Fibroblast of lung (primary cell): ENCODE data around the gene CNTN3.

Source experiments
- EZH2 ChIP-seq: IDR thresholded peaks from 2 replicates; pipeline ENCODE4 v1.5.1; 2012; ENCODE audit warnings: low read length, control low read depth, mild to moderate bottlenecking; ENCODE audit errors: missing control alignments
- TF ChIP-seq, protein P1 (sequence below), 2 donors: IDR thresholded peaks in 1 of 2; conservative IDR thresholded peaks in 1 of 2; 1 replicate in 1 of 2; 2 replicates in 1 of 2; pipeline ENCODE4 v1.5.1; 2011 to 2012; ENCODE audit warnings: low read length in 2 of 2, control low read depth in 1 of 2, inconsistent platforms in 1 of 2, low read depth in 1 of 2, mild to moderate bottlenecking in 1 of 2

DNA sequence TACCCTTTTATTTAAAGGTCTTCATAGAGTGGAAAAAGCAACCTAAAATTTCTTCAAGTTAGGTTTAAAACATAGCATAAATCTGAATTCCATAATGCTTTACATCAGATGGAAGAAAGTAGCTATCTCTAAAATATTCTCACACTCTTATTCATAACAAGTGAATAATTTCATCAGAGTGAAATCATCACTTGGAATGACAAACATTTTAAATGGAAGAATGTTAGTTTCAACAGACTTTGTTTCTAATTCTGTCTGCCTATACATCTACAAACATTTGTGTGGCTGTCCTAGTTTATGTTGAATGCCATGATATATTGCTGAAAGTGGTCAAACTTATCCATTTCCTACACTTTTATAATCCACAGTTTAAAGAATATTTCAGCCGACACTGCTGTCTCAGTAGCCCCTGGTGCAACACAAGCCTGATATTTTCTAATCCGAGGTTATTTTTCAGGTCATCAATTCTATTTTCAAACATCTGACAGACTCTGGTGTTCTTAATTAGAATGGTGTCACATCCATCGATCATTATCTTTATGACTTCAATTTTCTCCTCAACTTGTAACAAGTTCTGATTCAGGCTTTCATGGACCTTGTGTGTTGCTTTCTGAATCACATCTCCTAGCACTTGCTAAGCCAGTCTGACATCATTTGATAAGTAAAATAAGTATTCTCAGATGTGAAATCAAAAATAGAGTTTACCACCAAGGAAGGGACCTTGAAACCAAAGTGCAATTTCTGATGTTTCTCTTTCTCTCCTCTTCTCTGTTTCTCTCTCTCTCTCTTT lies 17.1 kb upstream of the CNTN3 start:
- no peak for TF ChIP-seq EZH2
- TF ChIP-seq, protein P1, sequence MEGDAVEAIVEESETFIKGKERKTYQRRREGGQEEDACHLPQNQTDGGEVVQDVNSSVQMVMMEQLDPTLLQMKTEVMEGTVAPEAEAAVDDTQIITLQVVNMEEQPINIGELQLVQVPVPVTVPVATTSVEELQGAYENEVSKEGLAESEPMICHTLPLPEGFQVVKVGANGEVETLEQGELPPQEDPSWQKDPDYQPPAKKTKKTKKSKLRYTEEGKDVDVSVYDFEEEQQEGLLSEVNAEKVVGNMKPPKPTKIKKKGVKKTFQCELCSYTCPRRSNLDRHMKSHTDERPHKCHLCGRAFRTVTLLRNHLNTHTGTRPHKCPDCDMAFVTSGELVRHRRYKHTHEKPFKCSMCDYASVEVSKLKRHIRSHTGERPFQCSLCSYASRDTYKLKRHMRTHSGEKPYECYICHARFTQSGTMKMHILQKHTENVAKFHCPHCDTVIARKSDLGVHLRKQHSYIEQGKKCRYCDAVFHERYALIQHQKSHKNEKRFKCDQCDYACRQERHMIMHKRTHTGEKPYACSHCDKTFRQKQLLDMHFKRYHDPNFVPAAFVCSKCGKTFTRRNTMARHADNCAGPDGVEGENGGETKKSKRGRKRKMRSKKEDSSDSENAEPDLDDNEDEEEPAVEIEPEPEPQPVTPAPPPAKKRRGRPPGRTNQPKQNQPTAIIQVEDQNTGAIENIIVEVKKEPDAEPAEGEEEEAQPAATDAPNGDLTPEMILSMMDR (conservative IDR thresholded peaks at IDR 0.05 in 1 of 2, IDR thresholded peaks at IDR 0.05 in 1 of 2; ENCODE audit: low read depth in 1 of 2, low read length in 2 of 2) = no peak
